HUES48 (cell line): ENCODE data around the gene CAMSAP1.

Experiments used
- H3K27ac ChIP-seq: one replicate; pipeline ENCODE4 v1.7.0; 2013; ENCODE audit warnings: low read depth, low read length, inconsistent platforms
- H3K27me3 ChIP-seq: 2 replicates; pipeline ENCODE4 v1.6.1; 2013; ENCODE audit warnings: mild to moderate bottlenecking, low read length; ENCODE audit not compliant: control insufficient read depth, insufficient read depth
- H3K36me3 ChIP-seq: 2 replicates; pipeline ENCODE4 v1.6.1; 2013; ENCODE audit warnings: low read length; ENCODE audit not compliant: control insufficient read depth, insufficient read depth
- H3K4me1 ChIP-seq: 2 replicates; pipeline ENCODE4 v1.6.1; 2013; ENCODE audit warnings: mild to moderate bottlenecking, low read length; ENCODE audit not compliant: control insufficient read depth, insufficient read depth
- H3K4me3 ChIP-seq: 2 replicates; pipeline ENCODE4 v1.5.1; 2013; ENCODE audit warnings: mild to moderate bottlenecking, low read depth, low read length
- H3K9ac ChIP-seq: 2 replicates; pipeline ENCODE4 v1.6.1; 2013; ENCODE audit warnings: mild to moderate bottlenecking, low read depth, low read length, moderate library complexity
- H3K9me3 ChIP-seq: 2 replicates; pipeline ENCODE4 v1.6.1; 2013; ENCODE audit warnings: low read length; ENCODE audit not compliant: control insufficient read depth, insufficient read depth

CAMSAP1 gene

GRCh38 chr9:135766251-135766650 lies 141.1 kb downstream of the CAMSAP1 start:
- H3K9ac ChIP-seq: no peak overlapping the region
- no peaks in the 10 kb centered on the region for H3K36me3 ChIP-seq
- H3K4me1 ChIP-seq: no peaks in the 10 kb centered on the region
- H3K27ac ChIP-seq: no peak overlapping the region
- no peaks in the 10 kb centered on the region for H3K27me3 ChIP-seq
- H3K9me3 ChIP-seq: no peaks in the 10 kb centered on the region
- no peak overlapping the region for H3K4me3 ChIP-seq

GRCh38 chr9:135765416-135765815 lies 141.9 kb downstream of the CAMSAP1 start:
- Histone ChIP-seq H3K9ac (no peak overlapping the region), H3K9me3 (no peaks in the 10 kb centered on the region), H3K4me1 (no peaks in the 10 kb centered on the region), H3K36me3 (no peaks in the 10 kb centered on the region), H3K27ac (no peak overlapping the region), H3K27me3 (no peaks in the 10 kb centered on the region), H3K4me3 (no peak overlapping the region)

- Histone ChIP-seq H3K9me3 (no peaks in the 10 kb centered on the region), H3K27ac (no peak overlapping the region), H3K4me1 (no peaks in the 10 kb centered on the region), H3K27me3 (no peaks in the 10 kb centered on the region), H3K9ac (no peak overlapping the region), H3K36me3 (no peaks in the 10 kb centered on the region), H3K4me3 (no peak overlapping the region)
Measured at GRCh38 chr9:135764731-135765130, 142.6 kb downstream of the CAMSAP1 start.

GRCh38 chr9:135763716-135764446 lies 143.5 kb downstream of the CAMSAP1 start:
- Histone ChIP-seq H3K4me3 (no peak overlapping the region), H3K4me1 (no peaks in the 10 kb centered on the region), H3K36me3 (no peaks in the 10 kb centered on the region), H3K9ac (no peak overlapping the region), H3K9me3 (no peaks in the 10 kb centered on the region), H3K27me3 (no peaks in the 10 kb centered on the region), H3K27ac (no peak overlapping the region)

GRCh38 chr9:135762921-135763320 lies 144.4 kb downstream of the CAMSAP1 start:
- H3K36me3 ChIP-seq: no peaks in the 10 kb centered on the region
- H3K9me3 ChIP-seq: no peaks in the 10 kb centered on the region
- H3K4me3 ChIP-seq: no peak overlapping the region
- no peaks in the 10 kb centered on the region for H3K27me3 ChIP-seq
- H3K4me1 ChIP-seq: no peaks in the 10 kb centered on the region
- H3K9ac ChIP-seq: no peak overlapping the region
- no peak overlapping the region for H3K27ac ChIP-seq

- H3K4me3 ChIP-seq: no peak overlapping the region
- H3K27ac ChIP-seq: no peak overlapping the region
- no peaks in the 10 kb centered on the region for H3K9me3 ChIP-seq
- H3K36me3 ChIP-seq: no peaks in the 10 kb centered on the region
- H3K9ac ChIP-seq: no peak overlapping the region
- H3K4me1 ChIP-seq: no peaks in the 10 kb centered on the region
- no peaks in the 10 kb centered on the region for H3K27me3 ChIP-seq
Measured at GRCh38 chr9:135761845-135762168, 145.5 kb downstream of the CAMSAP1 start.

- Histone ChIP-seq H3K4me1 (no peaks in the 10 kb centered on the region), H3K9me3 (no peaks in the 10 kb centered on the region), H3K4me3 (no peak overlapping the region), H3K9ac (no peak overlapping the region), H3K36me3 (no peaks in the 10 kb centered on the region), H3K27ac (no peak overlapping the region), H3K27me3 (no peaks in the 10 kb centered on the region)
Measured at GRCh38 chr9:135761150-135761844, 146.0 kb downstream of the CAMSAP1 start.

GRCh38 chr9:135760465-135760864 lies 146.9 kb downstream of the CAMSAP1 start:
- Histone ChIP-seq H3K36me3 (no peaks in the 10 kb centered on the region), H3K27me3 (no peaks in the 10 kb centered on the region), H3K27ac (no peak overlapping the region)

GRCh38 chr9:135759676-135760300 lies 147.6 kb downstream of the CAMSAP1 start:
- no peak overlapping the region for H3K9ac ChIP-seq
- H3K27me3 ChIP-seq: no peaks in the 10 kb centered on the region
- no peak overlapping the region for H3K27ac ChIP-seq
- H3K4me1 ChIP-seq: no peaks in the 10 kb centered on the region
- H3K4me3 ChIP-seq: no peak overlapping the region
- peaks cover 7% of the 10 kb centered on the region; the same call in 1 of the 2 replicates for H3K9me3 ChIP-seq
- no peaks in the 10 kb centered on the region for H3K36me3 ChIP-seq

More at GRCh38 chr9:135760465-135760864, 146.9 kb downstream of the CAMSAP1 start:
- Histone ChIP-seq H3K9ac (no peak overlapping the region), H3K4me3 (no peak overlapping the region), H3K4me1 (no peaks in the 10 kb centered on the region), H3K9me3 (peaks cover 4% of the 10 kb centered on the region; the same call in 1 of the 2 replicates)

GRCh38 chr9:135758870-135759269 lies 148.5 kb downstream of the CAMSAP1 start:
- Histone ChIP-seq H3K9ac (no peak overlapping the region), H3K4me3 (no peak overlapping the region), H3K27me3 (no peaks in the 10 kb centered on the region), H3K4me1 (no peaks in the 10 kb centered on the region), H3K27ac (no peak overlapping the region), H3K9me3 (peaks cover 7% of the 10 kb centered on the region; the same call in 1 of the 2 replicates), H3K36me3 (no peaks in the 10 kb centered on the region)
